ENCODE data around the gene TICAM1. TPM values are rescaled to one million over a fixed set of nuclear protein-coding genes. Genes with fewer than 3 reads are reported as not detected.

TICAM1 gene
- total RNA-seq, 1 experiment from 2014 or later = 12.2 TPM

DNA sequence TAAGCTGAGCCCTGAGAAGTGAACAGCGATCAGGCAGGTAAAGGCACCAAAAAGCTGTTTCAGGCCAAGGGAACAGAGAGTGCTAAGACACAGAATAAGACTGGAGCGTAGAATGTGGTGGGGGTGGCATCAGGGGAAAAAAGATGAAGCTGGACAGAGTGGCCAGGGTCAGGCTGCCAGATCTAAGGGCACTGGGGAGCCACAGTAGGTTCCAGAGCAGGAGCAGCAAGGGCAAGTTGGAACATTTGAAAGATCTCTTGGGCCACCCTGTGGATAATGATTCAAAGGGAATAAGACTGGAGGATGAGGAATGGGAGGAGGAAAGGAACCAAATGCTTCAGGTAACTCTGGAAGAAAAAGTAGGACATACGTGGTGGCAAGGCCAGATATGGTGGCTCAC, 42.4 kb upstream of the TICAM1 start:
- no peak for ATAC-seq
- intact Hi-C loops (cut with micrococcal nuclease; ENCODE audit: unreplicated experiment) = loop anchor here (5.0 kb wide), 1 partner anchor 158 kb away; no protein-coding TSS in a partner anchor
- POLR2A ChIA-PET = no interaction called here

DNA sequence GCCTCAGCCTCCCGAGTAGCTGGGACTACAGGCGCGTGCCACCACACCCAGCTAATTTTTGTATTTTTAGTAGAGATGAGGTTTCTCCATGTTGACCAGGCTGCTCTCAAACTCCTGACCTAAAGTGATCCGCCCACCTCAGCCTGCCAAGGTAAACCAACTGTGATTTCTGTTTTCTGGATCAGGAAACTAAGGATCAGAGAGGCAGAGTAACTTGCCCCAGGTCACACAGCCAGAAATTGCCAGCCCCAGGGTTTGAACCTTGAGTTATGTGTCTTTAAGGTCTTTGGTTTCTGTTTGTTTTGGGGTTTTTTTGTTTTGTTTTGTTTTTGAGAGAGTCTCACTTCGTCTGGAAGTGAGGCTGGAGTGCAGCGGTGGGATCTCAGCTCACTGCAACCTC, 40.2 kb upstream of the TICAM1 start:
- BruUV-seq (replicated peaks) = no TSS peak
- Histone ChIP-seq H3K27ac (ENCODE audit: low read length) (no peak overlapping the region; the same call in 1 of the 2 replicates), H3K9me3 (ENCODE audit: control insufficient read depth, insufficient read depth, low read depth, low read length) (no peaks in the 10 kb centered on the region), H3K36me3 (ENCODE audit: control insufficient read depth, insufficient read depth, low read length) (no peaks in the 10 kb centered on the region), H3K4me1 (ENCODE audit: control insufficient read depth, insufficient read depth, low read length) (peaks cover 14% of the 10 kb centered on the region), H3K4me3 (ENCODE audit: low read depth in 2 of 2, low read length in 2 of 2) (no peak overlapping the region), H3K27me3 (ENCODE audit: control insufficient read depth, insufficient read depth, low read length) (no peaks in the 10 kb centered on the region)
- TF ChIP-seq TCF7L2 (IDR thresholded peaks at IDR 0.05; ENCODE audit: low read depth, low read length) (no peak), SIN3A (IDR thresholded peaks at IDR 0.05; ENCODE audit: borderline replicate concordance, insufficient read depth, low read depth, low read length) (no peak)
- TF ChIP-seq, protein P1, sequence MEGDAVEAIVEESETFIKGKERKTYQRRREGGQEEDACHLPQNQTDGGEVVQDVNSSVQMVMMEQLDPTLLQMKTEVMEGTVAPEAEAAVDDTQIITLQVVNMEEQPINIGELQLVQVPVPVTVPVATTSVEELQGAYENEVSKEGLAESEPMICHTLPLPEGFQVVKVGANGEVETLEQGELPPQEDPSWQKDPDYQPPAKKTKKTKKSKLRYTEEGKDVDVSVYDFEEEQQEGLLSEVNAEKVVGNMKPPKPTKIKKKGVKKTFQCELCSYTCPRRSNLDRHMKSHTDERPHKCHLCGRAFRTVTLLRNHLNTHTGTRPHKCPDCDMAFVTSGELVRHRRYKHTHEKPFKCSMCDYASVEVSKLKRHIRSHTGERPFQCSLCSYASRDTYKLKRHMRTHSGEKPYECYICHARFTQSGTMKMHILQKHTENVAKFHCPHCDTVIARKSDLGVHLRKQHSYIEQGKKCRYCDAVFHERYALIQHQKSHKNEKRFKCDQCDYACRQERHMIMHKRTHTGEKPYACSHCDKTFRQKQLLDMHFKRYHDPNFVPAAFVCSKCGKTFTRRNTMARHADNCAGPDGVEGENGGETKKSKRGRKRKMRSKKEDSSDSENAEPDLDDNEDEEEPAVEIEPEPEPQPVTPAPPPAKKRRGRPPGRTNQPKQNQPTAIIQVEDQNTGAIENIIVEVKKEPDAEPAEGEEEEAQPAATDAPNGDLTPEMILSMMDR (IDR thresholded peaks at IDR 0.05) = no peak
- intact Hi-C loops (cut with micrococcal nuclease; ENCODE audit: unreplicated experiment) (loop anchor here (1.0 to 5.0 kb wide), 2 partner anchors 41 to 161 kb away; no protein-coding TSS in a partner anchor), in situ Hi-C loops (cut with HindIII; ENCODE audit: low pct_unique_long_range_greater_than_20kb, low sequenced_read_pairs) (no loop called here)
- ATAC-seq (no peak), DNase-seq (ENCODE audit: low read depth, low spot score) (no peak)
- ChIA-PET CTCF (interaction anchor here (0.8 to 4.2 kb wide), 2 partner anchors 40 to 43 kb away, joined by 5 to 24 read pairs; no protein-coding TSS in a partner anchor), POLR2A (no interaction called here)

More for the DNA sequence above, 42.4 kb upstream of the TICAM1 start:
- Histone ChIP-seq H3K36me3 (ENCODE audit: control insufficient read depth, insufficient read depth, low read length) (no peaks in the 10 kb centered on the region), H3K27ac (ENCODE audit: low read length) (no peak overlapping the region), H3K27me3 (ENCODE audit: control insufficient read depth, insufficient read depth, low read length) (no peaks in the 10 kb centered on the region), H3K4me3 (ENCODE audit: low read depth in 2 of 2, low read length in 2 of 2) (no peak overlapping the region), H3K9me3 (ENCODE audit: control insufficient read depth, insufficient read depth, low read depth, low read length) (no peaks in the 10 kb centered on the region), H3K4me1 (ENCODE audit: control insufficient read depth, insufficient read depth, low read length) (peaks cover 14% of the 10 kb centered on the region)
- BruUV-seq (replicated peaks) = no TSS peak
- TF ChIP-seq, protein P2, sequence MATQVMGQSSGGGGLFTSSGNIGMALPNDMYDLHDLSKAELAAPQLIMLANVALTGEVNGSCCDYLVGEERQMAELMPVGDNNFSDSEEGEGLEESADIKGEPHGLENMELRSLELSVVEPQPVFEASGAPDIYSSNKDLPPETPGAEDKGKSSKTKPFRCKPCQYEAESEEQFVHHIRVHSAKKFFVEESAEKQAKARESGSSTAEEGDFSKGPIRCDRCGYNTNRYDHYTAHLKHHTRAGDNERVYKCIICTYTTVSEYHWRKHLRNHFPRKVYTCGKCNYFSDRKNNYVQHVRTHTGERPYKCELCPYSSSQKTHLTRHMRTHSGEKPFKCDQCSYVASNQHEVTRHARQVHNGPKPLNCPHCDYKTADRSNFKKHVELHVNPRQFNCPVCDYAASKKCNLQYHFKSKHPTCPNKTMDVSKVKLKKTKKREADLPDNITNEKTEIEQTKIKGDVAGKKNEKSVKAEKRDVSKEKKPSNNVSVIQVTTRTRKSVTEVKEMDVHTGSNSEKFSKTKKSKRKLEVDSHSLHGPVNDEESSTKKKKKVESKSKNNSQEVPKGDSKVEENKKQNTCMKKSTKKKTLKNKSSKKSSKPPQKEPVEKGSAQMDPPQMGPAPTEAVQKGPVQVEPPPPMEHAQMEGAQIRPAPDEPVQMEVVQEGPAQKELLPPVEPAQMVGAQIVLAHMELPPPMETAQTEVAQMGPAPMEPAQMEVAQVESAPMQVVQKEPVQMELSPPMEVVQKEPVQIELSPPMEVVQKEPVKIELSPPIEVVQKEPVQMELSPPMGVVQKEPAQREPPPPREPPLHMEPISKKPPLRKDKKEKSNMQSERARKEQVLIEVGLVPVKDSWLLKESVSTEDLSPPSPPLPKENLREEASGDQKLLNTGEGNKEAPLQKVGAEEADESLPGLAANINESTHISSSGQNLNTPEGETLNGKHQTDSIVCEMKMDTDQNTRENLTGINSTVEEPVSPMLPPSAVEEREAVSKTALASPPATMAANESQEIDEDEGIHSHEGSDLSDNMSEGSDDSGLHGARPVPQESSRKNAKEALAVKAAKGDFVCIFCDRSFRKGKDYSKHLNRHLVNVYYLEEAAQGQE (IDR thresholded peaks at IDR 0.05; ENCODE audit: insufficient read depth in 1 of 2, low read depth in 2 of 2, low read length in 1 of 2) = no peak
- no peak for TF ChIP-seq POLR2AphosphoS5 (IDR thresholded peaks at IDR 0.05; ENCODE audit: low read depth, low read length)
- TF ChIP-seq, protein P1 (IDR thresholded peaks at IDR 0.05) = no peak
- no peak for TF ChIP-seq TCF7L2 (IDR thresholded peaks at IDR 0.05; ENCODE audit: low read depth, low read length)
- no peak for TF ChIP-seq SIN3A (IDR thresholded peaks at IDR 0.05; ENCODE audit: borderline replicate concordance, insufficient read depth, low read depth, low read length)
- DNase-seq (ENCODE audit: low read depth, low spot score) = no peak
- CTCF ChIA-PET = interaction anchor here (4.2 kb wide), 1 partner anchor 38 kb away, joined by 24 read pairs; no protein-coding TSS in a partner anchor
- in situ Hi-C loops (cut with HindIII; ENCODE audit: low pct_unique_long_range_greater_than_20kb, low sequenced_read_pairs) = no loop called here

Data from Panc1 (cell line).